ENCODE results near the gene RSL24D1. TPM values are rescaled to one million over a fixed set of nuclear protein-coding genes. Genes with fewer than 3 reads are reported as not detected.

RSL24D1 gene
- total and polyA plus RNA-seq, 2 experiments from 2014 or later: 93.1 to 95.2 TPM

- Histone ChIP-seq H3K36me3 (ENCODE audit: low read depth) (0 out of 2 replicates have a peak, but pooled peaks cover 5% of the 10 kb centered on the region), H3K27ac (no peak overlapping the region), H3K4me1 (ENCODE audit: insufficient read depth) (no peaks in the 10 kb centered on the region), H3K9ac (no peak overlapping the region), H3K9me3 (ENCODE audit: low read depth) (no peaks in the 10 kb centered on the region), H3K4me3 (no peak overlapping the region), H3F3A (ENCODE audit: insufficient read depth) (no peaks in the 10 kb centered on the region), H4K20me1 (ENCODE audit: insufficient read depth) (no peaks in the 10 kb centered on the region), H3K9me2 (ENCODE audit: insufficient read depth) (no peaks in the 10 kb centered on the region), H3K4me2 (ENCODE audit: unreplicated experiment) (no peak overlapping the region), H2AFZ (no peak overlapping the region), H3K27me3 (replicated peaks; ENCODE audit: insufficient read depth) (no peaks in the 10 kb centered on the region), H3K79me2 (ENCODE audit: insufficient read depth) (no peaks in the 10 kb centered on the region)
- in situ Hi-C loops (cut with MboI): loop anchor here (25.0 kb wide), 1 partner anchor 433 kb away; no protein-coding TSS in a partner anchor
- 91 to 99% methylated on average over 4 of the region's 4 CpGs for WGBS, 2 experiments (ENCODE audit: low coverage in 1 of 2, low lambda C conversion rate in 2 of 2, missing lambda C conversion rate in 2 of 2)
- TF ChIP-seq EZH2phosphoT487 (IDR thresholded peaks at IDR 0.05; ENCODE audit: insufficient read depth, low read depth) (no peak), EZH2 (IDR thresholded peaks at IDR 0.05; ENCODE audit: insufficient read depth, poor library complexity, severe bottlenecking) (no peak)
- DNase-seq: no peak
Measured at GRCh38 chr15:55204464-55204863, 7.7 kb upstream of the RSL24D1 start.

GRCh38 chr15:55202206-55202605 is 5.5 kb upstream of the RSL24D1 start:
- Histone ChIP-seq H3F3A (ENCODE audit: insufficient read depth) (no peaks in the 10 kb centered on the region), H3K9me2 (ENCODE audit: insufficient read depth) (no peaks in the 10 kb centered on the region), H4K20me1 (ENCODE audit: insufficient read depth) (no peaks in the 10 kb centered on the region), H3K9me3 (ENCODE audit: low read depth) (no peaks in the 10 kb centered on the region), H3K4me2 (ENCODE audit: unreplicated experiment) (no peak overlapping the region), H3K4me3 (no peak overlapping the region), H3K27ac (no peak overlapping the region), H3K79me2 (ENCODE audit: insufficient read depth) (no peaks in the 10 kb centered on the region), H3K27me3 (replicated peaks; ENCODE audit: insufficient read depth) (no peaks in the 10 kb centered on the region), H3K9ac (no peak overlapping the region), H3K4me1 (ENCODE audit: insufficient read depth) (0 out of 2 replicates have a peak, but pooled peaks cover 5% of the 10 kb centered on the region), H2AFZ (no peak overlapping the region), H3K36me3 (ENCODE audit: low read depth) (0 out of 2 replicates have a peak, but pooled peaks cover 5% of the 10 kb centered on the region)
- 83 to 95% methylated on average over 1 of the region's 1 CpG for WGBS, 2 experiments (ENCODE audit: low coverage in 1 of 2, low lambda C conversion rate in 2 of 2, missing lambda C conversion rate in 2 of 2)
- in situ Hi-C loops (cut with MboI): loop anchor here (25.0 kb wide), 1 partner anchor 435 kb away; no protein-coding TSS in a partner anchor
- TF ChIP-seq EZH2 (IDR thresholded peaks at IDR 0.05; ENCODE audit: insufficient read depth, poor library complexity, severe bottlenecking) (no peak), EZH2phosphoT487 (IDR thresholded peaks at IDR 0.05; ENCODE audit: insufficient read depth, low read depth) (no peak)
- no peak for DNase-seq

- in situ Hi-C loops (cut with MboI): no loop called here
- Histone ChIP-seq H2AFZ (no peak overlapping the region), H3K4me3 (no peak overlapping the region), H3K36me3 (ENCODE audit: low read depth) (no peaks in the 10 kb centered on the region), H3K9me2 (ENCODE audit: insufficient read depth) (no peaks in the 10 kb centered on the region), H3K4me1 (ENCODE audit: insufficient read depth) (peaks cover 26% of the 10 kb centered on the region), H3K9ac (no peak overlapping the region), H3K4me2 (ENCODE audit: unreplicated experiment) (no peak overlapping the region), H3K27me3 (replicated peaks; ENCODE audit: insufficient read depth) (no peaks in the 10 kb centered on the region), H3K27ac (no peak overlapping the region), H3K9me3 (ENCODE audit: low read depth) (no peaks in the 10 kb centered on the region), H4K20me1 (ENCODE audit: insufficient read depth) (peaks cover 5% of the 10 kb centered on the region; the same call in 1 of the 2 replicates), H3F3A (ENCODE audit: insufficient read depth) (no peaks in the 10 kb centered on the region), H3K79me2 (ENCODE audit: insufficient read depth) (peaks cover 30% of the 10 kb centered on the region)
- WGBS, 2 experiments (ENCODE audit: low coverage in 1 of 2, low lambda C conversion rate in 2 of 2, missing lambda C conversion rate in 2 of 2): 96 to 98% methylated on average over 3 of the region's 3 CpGs
- DNase-seq: no peak
- no peak for TF ChIP-seq EZH2 (IDR thresholded peaks at IDR 0.05; ENCODE audit: insufficient read depth, poor library complexity, severe bottlenecking)
- TF ChIP-seq EZH2phosphoT487 (IDR thresholded peaks at IDR 0.05; ENCODE audit: insufficient read depth, low read depth): no peak
Measured at GRCh38 chr15:55198706-55199105, 2.0 kb upstream of the RSL24D1 start.

GRCh38 chr15:55197719-55198118 is 978 bp upstream of the RSL24D1 start:
- H3K9me3 ChIP-seq (ENCODE audit: low read depth): no peaks in the 10 kb centered on the region
- no peak for DNase-seq
- H3K4me1 ChIP-seq (ENCODE audit: insufficient read depth): peaks cover 34% of the 10 kb centered on the region
- 17 to 22% methylated on average over 4 of the region's 4 CpGs for WGBS, 2 experiments (ENCODE audit: low coverage in 1 of 2, low lambda C conversion rate in 2 of 2, missing lambda C conversion rate in 2 of 2)
- TF ChIP-seq EZH2 (IDR thresholded peaks at IDR 0.05; ENCODE audit: insufficient read depth, poor library complexity, severe bottlenecking) (no peak), EZH2phosphoT487 (IDR thresholded peaks at IDR 0.05; ENCODE audit: insufficient read depth, low read depth) (no peak)
- peak overlapping the region; percentile 85 for H3K4me2 ChIP-seq (ENCODE audit: unreplicated experiment)
- in situ Hi-C loops (cut with MboI): no loop called here
- H2AFZ ChIP-seq: peak overlapping the region; percentile 99
- no peaks in the 10 kb centered on the region for H3K27me3 ChIP-seq (replicated peaks; ENCODE audit: insufficient read depth)
- H3K27ac ChIP-seq: peak overlapping the region; percentile 94; the same call in 1 of the 2 replicates
- peaks cover 40% of the 10 kb centered on the region for H3K79me2 ChIP-seq (ENCODE audit: insufficient read depth)
- peak overlapping the region; percentile 99 for H3K4me3 ChIP-seq
- H3K9ac ChIP-seq: peak overlapping the region; percentile 98
- H3K9me2 ChIP-seq (ENCODE audit: insufficient read depth): no peaks in the 10 kb centered on the region
- peaks cover 10% of the 10 kb centered on the region; the same call in 1 of the 2 replicates for H4K20me1 ChIP-seq (ENCODE audit: insufficient read depth)
- peaks cover under 1% of the 10 kb centered on the region; the same call in 1 of the 2 replicates for H3K36me3 ChIP-seq (ENCODE audit: low read depth)
- H3F3A ChIP-seq (ENCODE audit: insufficient read depth): 0 out of 2 replicates have a peak, but pooled peaks cover 4% of the 10 kb centered on the region
